SW480 (cell line): ENCODE results near the gene GARIN1A.

Source experiments
- DNase-seq: peaks from one replicate; pipeline ENCODE4 v3.0.0-alpha.2; 2016; ENCODE audit warnings: low spot score

Gene GARIN1A

DNA sequence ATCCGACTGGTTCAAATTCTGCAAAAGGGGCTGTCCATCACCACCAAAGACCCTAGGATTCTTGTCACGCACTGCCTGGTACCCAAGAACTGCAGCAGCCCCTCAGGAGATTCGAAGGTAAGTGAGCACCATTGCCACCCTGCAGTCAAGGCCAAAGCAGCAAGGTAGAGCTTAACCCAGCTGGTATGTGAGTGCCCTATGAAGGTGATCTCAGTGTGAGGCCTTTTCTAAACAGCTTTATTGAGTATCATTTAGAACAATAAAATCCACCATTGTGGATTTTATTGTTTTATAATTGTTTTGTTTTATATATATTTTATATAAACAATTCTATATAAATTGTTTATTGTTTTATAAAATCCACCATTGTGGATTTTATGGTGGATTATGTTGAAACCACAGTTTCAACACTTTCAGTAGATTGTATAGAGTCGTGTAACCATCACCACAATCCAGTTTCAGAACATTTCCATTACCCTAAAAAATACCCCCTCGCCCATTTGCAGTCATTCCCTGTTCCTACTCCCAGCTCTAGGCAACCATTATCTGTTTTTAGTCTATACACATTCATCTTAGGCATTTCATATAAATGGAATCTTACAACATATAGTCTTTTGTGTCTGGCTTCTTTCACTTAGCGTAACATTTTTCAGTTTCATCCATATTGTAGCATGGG lies 47.0 kb downstream of the GARIN1A start:
- no peak for DNase-seq

DNA sequence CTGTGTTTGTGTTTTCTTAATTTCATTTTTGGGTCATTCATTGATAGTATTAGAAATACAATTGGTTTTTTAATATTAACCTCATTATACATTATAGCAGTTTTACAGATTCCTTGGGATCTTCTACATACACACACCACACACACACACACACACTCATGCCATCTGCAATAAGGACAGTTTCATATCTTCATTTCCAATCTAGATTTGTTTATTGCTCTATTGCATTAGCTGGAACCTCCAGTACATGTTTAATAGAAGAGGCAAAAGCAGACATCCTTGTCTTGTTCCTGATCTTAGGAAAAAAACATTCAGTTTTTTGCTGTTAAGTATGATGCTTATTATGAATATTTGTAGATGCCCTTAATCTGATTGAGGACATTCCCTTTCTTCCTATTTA lies 49.3 kb downstream of the GARIN1A start:
- DNase-seq, result no peak
